Stimulated activated CD8-positive, alpha-beta memory T cell treated with anti-CD3 and anti-CD28 coated beads, Interleukin-4, amount 100 ng/mL, for 1 hour (primary cell): Measurements from ENCODE around the gene UGT2B17.
"Not testable (repeated sequence)": the region's sequence is repeated elsewhere in the genome, so short reads cannot be mapped to it uniquely, and the experiment has no call there.

ENCODE experiments used
- DNase-seq, 2 donors: peaks; one replicate each; pipeline ENCODE4 v3.0.0-alpha.2; 2020; ENCODE audit warnings: low read depth in 2 of 2, low spot score in 1 of 2

The UGT2B17 gene

DNA sequence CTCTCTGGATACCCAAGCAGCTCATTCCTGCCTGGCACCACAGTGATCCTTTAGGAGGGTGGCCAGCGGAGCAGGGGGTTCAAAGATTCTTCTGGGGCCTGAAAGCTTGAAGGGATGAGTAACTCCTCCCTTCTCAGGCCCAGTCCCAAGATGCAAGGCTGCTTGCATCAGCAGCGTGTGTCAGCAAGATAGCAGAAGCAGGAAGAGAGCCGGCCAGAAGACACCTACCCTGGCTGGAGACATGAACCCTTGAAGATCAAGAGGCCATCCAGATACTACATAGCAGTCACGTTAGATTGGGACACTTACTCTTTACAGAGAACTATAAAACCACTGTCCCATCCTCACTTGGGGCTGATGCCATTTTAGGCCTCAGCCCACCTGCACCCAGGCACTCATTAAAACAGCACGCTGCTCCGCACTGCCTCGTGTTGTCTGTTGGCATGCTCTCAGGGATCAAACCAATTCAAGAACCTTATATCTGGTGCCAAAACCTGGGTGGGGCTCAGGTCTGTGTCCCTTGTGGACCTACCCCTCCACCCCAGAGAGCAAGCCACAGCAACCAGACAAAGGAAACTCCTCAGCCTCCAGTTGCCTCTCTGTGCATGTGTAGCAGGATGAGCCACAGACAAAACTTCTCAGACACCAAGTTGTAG, 6.5 kb downstream of the UGT2B17 start:
- no peak for DNase-seq

DNA sequence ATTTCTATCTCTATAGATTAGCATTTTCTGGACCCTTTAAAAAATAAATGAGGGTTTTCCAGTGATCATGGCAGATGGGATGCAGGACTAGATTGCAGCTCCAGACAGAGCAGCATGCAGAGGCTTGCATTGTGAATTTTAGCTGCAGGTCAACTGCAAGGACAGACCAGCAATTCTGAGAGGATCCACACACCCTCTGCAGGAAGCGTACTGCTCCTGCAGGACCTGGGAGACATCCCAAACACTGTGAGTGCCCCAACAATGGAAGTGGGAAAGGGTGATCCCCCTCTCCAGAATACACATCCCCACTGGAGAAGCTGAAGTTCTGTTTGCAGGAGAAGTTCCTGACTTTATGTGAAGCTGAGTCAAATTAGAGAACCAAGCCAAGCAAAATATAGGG, 7.1 kb downstream of the UGT2B17 start:
- DNase-seq = not testable (repeated sequence)

DNA sequence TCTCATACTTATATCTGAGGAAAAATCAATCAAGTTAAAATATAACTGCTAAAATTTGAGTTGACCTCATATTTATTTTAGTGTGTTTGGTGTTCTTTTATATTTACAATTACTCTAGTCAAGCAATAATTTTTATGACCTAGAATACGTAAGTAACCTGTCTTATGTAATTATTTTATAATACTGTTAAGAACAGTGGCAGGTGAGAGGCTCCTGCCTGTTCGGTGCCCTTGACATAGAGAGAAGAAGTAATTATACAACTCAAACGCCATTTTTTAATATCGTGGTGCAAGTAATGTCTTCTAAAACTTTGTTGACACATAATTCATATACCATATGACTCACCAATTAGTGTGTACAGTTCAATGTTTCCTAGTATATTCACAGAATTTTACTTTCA, 7.6 kb downstream of the UGT2B17 start:
- DNase-seq = not testable (repeated sequence)

DNA sequence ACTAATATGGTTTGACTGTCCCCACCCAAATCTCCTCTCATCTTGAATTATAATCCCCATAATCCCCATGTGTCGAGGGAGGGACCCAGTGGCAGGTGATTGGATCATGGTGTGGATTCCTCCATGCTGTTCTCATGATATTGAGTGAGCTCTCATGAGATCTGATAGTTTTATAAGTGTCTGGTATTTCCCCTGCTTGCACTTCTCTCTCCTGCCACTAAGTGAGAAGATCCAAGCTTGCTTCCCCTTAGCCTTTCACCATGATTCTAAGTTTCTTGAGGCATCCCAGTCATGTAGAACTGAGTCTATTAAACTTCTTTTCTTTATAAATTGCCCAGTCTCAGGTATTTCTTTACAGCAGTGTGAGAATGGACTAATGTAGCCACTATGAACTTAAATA, 9.8 kb downstream of the UGT2B17 start:
- not testable (repeated sequence) for DNase-seq

DNA sequence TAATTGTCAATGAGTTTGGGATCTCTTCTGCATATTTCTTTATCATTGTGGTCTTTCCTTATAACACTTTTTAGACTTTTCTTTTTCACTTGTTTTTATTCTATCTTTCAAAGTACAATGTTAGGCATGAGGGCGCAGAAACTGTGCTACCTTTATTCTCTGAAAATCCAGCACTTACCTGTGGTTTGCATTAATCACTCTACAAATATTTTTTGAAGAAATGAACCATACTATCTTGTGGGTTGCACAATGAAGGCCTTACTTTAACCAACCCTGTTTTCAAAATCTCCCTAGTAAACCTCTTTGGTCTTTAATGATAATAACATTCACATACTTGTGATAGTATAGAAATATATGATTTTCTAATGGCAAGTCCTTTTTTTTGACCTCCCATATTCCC, 11.0 kb downstream of the UGT2B17 start:
- DNase-seq = not testable (repeated sequence)

DNA sequence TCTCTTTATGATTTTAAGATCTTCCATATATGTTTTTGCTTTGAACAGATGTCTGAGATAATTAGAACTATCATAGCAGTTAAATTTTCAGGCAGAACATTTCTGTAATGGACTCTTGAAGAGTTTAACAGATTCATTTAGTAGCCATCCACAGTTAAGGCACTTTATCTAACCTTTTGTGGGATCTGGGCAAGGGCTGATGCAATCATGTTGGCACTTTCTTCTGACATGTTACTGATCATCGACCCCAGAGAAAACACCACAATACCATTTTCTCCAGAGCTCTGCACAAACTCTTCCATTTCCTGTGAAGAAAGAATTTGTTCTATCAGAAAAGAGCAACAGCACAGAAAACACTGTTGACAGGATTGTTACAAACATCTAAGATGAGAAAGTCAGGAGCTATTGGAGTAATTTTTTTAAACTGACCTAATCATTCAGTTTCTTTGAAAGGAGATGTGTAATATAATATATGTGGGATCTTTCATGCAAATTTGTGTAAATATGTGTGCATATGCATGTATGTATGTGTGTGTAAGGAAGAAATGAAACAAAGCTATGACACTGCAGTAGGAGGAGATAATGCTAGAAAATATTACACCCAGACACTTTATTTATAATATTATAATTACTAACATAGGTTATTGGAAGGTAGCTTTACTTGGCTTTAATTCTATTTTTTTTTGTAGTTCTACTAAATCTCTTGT, 15.6 kb downstream of the UGT2B17 start:
- DNase-seq = not testable (repeated sequence)

DNA sequence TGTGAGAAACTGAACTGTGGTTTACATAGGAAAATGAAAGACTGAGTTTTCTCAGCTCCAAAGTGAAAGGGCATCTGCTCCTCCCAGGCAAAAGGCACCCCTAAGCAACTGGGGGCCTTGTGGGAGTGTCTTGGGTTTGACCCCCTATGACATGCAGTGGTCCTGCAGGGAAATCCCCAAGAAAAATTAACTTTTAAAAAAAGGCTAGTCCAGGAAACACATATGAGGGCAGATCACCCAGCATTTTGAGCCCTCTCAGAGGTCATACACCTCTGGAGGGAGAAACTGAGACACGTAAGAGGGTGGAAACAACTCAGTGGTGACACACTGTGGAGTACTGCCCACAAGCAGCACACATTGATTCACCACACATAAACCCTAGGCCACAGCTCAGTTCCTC, 22.3 kb downstream of the UGT2B17 start:
- not testable (repeated sequence) for DNase-seq

DNA sequence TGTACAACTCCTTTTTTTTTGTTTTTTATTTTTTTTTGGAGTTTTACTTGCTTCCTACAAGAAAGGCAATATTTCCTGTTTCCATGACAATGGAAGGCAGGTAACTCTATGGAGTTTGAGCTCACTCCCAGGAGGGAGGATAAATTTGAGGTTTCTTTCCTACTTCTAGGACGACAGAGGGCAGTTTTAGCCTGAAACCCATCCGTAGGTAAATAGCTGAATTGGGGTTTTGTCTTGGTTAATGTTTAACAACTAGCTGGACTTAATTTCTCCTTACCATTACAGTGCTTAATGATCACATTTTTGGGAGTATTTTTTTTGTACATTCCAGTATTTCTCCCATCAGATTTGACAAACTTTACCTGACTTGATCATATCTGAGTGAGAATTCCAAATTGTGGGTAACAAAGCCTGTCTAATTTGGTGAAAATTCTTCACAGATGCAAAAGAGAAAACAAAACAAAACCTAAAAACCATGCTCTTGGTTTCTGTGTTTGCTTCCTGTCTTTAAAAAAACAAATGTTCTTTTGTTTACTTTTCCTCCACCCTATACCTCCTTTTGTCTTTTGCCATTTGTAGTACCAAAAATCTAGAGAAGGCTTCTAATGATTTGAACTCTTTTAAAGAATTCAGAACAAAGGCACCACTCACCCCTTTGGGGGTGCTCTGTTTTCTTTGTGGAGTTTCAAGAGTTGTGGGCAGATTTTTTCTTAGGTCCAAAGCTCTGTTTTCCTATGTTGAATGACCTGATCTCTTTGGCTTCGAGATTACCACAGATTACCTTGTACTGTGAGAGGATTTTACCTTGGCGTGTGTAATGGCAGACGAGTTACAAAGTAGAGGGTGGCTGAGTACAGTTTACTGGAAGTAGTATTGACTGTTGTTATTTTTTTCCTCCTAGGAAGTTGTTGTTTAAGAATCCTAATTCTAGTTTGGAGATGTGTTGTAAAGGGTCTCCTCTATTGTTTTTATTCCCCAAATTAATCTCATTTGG, 23.0 kb downstream of the UGT2B17 start:
- DNase-seq = not testable (repeated sequence)

DNA sequence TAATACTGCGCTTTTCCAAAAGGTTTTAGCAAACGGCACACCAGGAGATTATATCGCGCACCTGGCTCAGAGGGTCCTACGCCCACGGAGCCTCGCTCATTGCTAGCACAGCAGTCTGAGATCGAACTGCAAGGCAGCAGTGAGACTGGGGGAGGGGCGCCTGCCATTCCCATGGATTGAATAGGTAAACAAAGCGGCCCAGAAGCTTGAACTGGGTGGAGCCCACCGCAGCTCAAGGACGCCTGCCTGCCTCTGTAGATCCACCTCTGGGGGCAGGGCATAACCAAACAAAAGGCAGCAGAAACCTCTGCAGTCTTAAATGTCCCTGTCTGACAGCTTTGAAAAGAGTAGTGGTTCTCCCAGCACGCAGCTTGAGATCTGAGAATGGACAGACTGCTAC, 33.4 kb downstream of the UGT2B17 start:
- DNase-seq = not testable (repeated sequence)

DNA sequence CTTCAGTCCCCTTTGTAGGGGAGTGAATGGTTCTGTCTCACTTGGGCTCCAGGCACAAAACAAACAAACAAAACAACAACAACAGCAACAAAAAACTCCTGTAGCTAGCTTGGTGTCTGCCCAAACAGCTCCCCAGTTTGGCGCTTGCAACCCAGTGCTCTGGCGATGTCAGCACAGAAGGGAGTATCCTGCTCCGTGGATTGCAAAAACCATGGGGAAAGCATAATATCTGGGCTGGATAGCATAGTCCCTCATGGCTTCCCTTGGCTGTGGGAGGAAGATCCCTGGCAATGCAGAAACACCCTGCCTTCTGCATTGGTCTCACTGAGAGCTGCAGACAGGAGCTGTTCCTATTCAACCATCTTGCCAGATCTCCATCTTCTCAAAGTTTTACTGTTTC, 39.7 kb downstream of the UGT2B17 start:
- DNase-seq = no peak

DNA sequence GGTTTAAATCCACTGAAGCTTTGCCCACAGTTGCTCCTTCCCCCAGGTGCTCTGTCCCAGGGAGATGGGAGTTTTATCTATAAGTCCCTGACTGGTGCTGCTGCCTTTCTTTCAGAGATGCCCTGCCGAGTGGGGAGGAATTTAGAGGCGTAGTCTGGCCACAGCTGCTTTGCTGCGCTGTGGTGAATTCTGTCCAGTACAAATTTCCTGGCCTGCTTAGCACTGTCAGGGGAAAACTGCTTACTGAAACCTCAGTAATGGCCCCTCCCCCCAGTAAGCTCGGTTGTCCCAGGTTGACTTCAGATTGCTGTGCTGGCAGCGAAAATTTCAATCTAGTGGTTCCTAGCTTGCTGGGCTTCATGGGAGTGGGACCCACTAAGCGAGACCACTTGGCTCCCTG, 40.1 kb downstream of the UGT2B17 start:
- DNase-seq = no peak

DNA sequence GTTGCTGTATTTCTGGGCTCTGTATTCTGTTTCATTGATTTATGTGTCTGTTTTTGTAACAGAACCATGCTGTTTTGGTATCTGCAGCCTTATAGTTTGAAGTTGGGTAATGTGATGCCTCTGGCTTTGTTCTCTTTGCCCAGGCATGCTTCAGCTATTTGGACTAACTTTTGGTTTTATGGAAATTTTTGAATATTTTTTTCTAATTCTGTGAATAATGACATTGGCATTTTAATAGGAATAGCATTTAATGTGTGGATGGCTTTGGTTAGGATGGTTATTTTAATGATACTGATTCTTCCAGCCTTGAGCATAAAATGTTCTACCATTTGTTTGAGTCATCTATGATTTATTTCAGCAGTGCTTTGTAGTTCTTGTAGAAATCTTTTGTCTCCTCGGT, 53.9 kb downstream of the UGT2B17 start:
- not testable (repeated sequence) for DNase-seq

DNA sequence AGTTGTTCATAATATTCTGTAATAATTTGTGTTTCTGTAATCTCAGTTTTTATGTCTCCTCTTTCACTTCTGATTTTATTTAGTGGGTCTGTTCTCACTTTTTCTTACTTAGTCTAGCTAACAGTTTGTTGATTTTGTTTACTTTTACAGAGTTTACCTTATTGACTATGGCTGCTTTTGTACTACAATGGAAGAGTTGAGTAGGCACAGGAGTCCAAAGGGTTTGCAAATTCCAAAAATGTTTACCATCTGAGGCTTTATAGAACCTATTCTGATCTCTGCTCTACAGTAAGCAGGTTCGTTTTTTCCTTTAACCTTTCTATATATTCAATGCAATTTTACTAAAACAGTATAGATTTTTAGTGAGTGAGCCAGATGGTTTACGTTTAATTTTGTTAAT, 55.1 kb downstream of the UGT2B17 start:
- no peak for DNase-seq

DNA sequence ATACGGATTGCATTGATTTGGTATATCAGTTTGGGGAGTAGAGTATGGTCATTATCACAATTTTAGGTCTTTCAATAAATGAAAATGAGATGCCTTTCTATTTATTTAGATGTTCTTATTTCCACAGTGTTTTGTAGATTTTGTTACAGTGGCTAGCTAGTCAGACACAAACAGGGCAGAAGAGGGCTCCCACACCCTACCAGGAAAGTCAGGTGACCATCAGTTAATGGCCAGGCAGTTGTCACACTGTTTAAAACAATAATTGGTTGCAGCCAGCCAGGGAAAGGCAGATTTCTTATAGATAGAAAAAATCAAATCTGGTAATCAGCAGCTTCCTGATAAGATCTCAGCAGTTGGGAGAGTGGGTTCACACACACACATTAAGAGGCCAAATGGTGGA, 57.2 kb downstream of the UGT2B17 start:
- DNase-seq = no peak

DNA sequence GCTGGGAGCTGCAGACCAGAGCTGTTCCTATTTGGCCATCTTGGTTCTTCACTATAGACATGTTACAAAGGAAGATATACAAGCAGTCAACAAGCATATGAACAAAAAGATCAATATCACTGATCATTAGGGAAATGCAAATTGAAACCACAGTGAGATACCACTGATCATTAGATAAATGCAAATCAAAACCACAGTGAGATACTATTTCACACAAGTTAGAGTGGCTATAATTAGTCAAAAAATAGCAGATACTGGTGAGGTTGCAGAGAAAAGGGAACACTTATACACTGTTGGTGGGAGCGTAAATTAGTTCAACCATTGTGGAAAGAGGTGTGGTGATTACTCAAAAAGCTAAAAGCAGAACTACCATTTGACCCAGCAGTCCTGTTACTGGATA, 70.7 kb downstream of the UGT2B17 start:
- DNase-seq = not testable (repeated sequence)

DNA sequence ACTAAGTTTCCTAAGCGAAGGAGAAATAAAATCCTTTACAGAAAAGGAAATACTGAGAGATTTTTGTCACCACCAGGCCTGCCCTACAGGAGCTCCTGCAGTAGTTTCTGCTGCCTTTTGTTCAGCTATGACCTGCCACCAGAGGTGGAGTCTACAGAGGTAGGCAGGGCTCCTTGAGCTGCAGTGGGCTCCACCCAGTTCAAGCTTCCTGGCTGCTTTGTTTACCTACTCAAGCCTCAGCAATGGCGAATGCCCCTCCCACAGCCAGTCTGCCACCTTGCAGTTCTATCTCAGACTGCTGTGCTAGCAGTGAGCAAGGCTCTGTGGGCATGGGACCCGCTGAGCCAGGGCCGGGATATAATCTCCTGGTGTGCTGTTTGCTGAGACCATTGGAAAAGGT, 71.3 kb downstream of the UGT2B17 start:
- not testable (repeated sequence) for DNase-seq

DNA sequence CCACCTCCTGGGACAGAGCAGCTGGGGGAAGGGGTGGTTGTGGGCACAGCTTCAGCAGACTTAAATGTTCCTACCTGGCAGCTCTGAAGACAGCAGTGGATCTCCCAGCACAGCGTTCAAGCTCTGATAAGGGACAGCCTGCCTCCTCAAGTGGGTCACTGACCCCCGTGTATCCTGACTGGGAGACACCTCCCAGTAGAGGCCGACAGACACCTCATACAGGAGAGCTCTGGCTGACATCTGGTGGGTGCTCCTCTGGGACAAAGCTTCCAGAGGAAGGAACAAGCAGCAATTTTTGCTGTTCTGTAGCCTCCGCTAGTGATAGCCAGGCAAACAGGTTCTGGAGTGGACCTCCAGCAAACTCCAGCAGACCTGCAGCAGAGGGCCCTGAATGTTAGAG, 72.7 kb downstream of the UGT2B17 start:
- not testable (repeated sequence) for DNase-seq

DNA sequence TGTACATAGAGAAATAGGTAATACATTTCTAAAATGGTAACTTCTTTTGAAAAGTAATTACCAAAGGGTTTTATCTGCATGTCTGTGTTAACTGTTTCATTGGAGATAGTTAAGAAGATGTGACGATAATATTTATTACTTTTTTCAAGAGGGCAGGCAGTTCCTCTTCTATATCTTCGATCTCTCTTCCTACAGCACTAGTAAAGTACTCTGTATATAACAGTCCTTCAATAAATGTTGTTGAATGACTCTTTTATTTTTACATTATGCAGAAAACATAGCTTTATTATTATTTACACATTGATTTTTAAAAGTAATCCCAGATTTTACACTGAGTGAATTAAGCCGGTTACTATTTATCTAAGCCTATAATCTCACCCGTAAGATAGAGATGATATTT, 77.1 kb downstream of the UGT2B17 start:
- DNase-seq = no peak

DNA sequence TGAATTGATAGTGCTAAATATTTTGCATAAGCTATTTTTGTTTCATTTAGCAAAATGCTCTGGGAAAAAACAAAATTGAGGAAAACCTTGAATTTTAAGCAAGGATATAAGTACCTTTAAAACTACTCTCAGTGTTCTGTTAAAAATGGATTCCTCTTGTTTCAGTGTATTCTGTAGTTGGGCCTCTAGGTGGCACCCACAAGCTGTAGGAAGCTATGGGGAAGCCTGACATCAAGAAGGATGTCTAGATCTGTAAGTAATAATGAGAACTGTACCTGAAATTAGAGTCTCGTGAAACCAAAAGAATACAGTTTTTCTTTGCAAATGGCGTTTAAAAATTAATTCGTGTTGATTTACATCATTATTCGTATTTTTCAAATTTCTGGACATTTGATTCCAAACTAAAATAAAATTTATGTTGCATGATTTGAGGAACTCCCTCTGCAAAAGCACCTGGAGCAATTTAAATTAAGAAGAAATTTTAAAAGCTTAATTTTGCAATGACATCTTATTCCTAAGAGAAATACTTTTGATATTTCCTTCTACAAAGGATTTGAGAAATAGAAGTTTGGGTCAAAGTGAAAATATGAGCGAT, 77.6 kb downstream of the UGT2B17 start:
- peak in 1 of 2 donors; percentile 32 for DNase-seq

DNA sequence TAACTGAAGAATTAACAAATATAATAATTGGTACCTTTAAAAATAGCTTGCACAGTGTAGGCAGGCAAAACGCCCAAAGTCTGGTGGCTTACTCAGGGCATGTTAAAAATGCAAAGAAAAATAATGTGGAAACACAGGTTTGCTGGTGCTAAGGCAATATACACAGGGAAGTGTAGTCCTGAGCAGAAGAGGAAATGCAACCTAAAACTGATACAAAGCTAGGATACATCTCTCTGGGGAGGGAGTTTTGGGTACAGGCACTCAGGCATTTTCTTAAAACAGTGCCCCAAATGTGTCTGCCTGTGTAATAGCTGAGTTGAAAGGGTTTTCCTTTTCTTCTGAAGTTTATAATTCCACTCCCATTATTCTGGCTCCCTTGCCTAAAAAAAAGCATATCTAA, 81.4 kb downstream of the UGT2B17 start:
- DNase-seq = no peak

DNA sequence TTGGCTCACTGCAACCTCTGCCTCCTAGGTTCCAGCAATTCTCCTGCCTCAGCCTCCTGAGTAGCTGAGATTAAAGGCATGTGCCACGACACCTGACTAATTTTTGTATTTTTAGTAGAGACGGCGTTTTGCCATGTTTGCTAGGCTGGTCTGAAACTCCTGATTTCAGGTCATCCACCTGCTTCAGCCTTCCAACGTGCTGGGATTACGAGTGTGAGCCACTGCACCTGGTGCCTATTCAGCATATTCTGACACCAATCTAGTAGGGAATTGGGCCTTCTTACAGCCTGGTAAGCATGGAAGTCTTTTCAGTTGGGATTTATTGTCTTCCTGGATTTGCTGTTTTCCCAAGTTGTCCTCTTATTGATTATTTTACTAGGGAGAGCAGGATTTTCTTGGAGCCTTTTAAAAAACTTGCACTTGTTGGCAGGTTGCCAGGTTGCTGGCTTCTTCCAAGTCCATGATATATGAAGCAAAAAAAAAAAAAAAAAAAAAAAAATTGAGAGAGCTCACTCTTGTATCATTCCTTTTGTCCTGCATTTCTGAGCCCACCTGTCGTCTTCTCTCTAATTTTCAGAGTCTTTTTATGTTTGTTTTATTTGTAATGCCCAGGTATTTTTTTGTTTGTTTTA, 85.2 kb downstream of the UGT2B17 start:
- no peak for DNase-seq
